Right renal pelvis (tissue), 4 donors: ENCODE results near the gene TANK. TPM values are rescaled to one million over a fixed set of nuclear protein-coding genes. Genes with fewer than 3 reads are reported as not detected.
A peak's percentile ranks its signal among the peaks of the same experiment; 100 is the strongest.

Source experiments
- DNase-seq, 4 donors: peaks; one replicate each; pipeline ENCODE4 v3.0.0-alpha.2; 2013; ENCODE audit warnings: low read depth in 4 of 4, low spot score in 3 of 4, missing footprints in 1 of 4
- polyA plus RNA-seq, 4 donors: library from polyadenylated mRNA; unstranded; fragments of 120-200 nt; gene quantifications; one replicate each; pipeline ENCODE4 v1.2.1, GENCODE V29; 2013; ENCODE audit not compliant: insufficient read length in 4 of 4

The TANK gene
- 10 to 100 TPM; 40.2 to 58.9 (median 52.3) TPM for polyA plus RNA-seq

GRCh38 chr2:161160226-161161073 is at the start of gene TANK:
Gene TANK (plus strand): TSS chr2:161160428. CDS start chr2:161179663, 19,235 bp downstream.
- peak; percentile 72 to 84 (median 76) for DNase-seq

DNA sequence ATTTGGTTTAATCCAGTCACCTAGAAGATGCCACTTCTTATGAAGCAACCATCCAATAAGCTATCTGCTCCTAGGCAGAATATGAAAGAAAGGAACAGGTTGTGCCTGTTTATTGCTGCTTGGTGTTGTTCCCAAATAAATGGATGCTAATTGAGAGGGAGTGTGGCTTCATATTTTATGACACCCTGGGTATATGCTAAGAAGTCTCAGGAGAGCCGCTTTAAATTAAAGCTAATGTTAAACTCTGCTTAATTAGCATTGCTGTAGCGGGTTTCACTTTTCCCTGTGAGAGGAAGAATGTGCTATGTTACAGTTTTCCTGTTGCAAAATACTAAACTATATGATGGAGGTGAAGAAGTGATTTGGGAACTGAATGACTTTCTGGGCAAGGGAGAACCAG is 48.7 kb upstream of the TANK start:
- DNase-seq, result no peak

DNA sequence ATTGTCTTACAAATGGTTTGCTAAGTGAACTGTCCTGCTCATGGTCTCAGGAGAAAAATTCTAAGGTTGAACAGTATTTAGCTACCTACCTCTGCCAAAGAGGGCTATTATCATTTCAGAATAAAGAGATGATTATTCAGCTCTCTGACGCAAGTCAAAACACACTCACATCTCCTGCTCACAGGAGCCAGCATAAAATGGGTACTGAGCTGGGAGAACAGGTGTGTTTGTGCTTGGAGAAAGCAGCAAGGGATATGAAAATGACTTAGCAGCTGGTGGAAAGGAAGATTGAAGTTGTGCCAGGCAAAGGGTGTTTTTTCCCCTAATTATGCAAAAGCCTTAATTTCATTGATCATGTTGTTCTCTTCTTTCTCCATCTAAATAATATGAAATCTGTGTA is 47.3 kb upstream of the TANK start:
- DNase-seq, result no peak

DNA sequence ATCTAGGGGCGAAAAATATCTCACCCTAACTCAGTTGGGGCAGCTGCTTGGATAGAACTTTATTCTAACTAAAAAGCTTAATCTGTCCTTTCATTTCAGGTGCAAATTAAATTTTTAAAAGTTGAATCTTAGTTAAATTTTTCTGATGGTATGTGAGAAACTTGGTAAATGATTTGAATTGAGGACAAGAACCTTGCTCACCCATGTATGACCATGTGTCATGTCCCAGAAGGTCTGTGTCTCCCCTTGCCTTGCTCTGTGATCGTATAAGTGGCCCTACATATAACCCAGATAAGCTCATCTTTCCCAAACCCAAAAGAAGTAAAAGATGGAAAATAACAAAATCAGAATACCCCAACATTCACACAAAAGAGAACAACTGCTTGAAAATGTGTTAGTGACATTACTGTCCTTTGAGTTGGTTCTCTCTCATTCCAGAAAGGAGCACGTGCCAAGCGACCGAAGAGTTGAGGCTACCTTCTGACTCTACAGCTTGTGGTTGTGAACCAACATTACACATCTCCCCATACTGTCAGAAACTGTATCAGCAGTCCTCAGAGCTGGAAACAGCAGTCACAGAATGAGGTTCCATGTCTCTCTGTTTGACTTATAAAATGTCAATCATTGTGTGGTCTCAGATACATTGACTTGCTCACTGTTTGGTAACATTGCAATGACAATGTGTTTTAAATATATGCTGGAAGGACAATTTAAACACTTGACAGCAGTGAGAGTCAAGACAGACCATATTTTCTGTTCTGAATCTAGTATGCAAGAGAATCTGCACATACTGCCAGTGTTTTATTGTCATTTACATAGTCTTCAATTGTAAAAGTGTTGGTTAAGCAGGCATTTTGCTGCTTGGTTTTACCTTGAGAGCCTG is 46.3 kb upstream of the TANK start:
- DNase-seq, result no peak

- no peak for DNase-seq
Observed at GRCh38 chr2:161115205-161115604, 45.0 kb upstream of the TANK start.

- no peak for DNase-seq
Observed at GRCh38 chr2:161115605-161116380, 44.4 kb upstream of the TANK start.

- DNase-seq, result no peak
Observed at GRCh38 chr2:161116509-161116908, 43.7 kb upstream of the TANK start.

DNA sequence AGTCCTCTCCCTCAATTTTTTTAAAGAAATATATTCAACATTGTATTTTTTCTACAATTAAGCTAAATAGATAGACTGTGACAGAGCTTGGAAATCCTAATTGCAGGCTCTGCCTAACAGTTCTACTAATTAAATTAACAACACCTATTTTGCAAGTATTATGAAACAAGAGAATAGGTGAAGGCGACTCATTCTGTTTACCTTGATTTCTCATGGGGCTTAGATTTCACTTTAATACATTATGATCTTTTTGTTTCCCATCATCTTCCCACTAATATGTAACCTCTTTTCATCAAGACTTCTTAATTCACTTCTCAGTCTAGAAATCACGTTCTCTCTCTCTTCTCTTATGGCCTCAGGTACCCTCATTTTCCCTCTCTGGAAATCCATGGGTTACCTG is 42.7 kb upstream of the TANK start:
- DNase-seq, result no peak

DNA sequence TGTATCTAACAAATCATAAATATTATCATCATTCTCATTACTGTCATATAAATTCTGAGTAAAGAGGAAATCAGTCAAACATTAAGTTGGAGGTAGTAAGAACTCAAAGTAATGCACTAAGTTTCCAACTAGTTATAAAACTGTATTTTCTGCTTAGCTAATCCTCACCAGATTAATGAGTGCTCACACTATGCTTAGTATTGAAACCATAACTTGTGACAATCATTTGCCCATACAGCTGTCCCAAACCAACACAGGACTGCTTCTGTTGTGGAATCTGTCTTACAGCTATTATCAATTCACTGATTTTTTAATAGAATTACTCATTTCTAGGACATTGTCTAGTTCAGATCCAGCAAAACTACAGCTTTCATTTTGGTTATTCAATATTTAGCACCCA is 41.5 kb upstream of the TANK start:
- DNase-seq, result no peak

DNA sequence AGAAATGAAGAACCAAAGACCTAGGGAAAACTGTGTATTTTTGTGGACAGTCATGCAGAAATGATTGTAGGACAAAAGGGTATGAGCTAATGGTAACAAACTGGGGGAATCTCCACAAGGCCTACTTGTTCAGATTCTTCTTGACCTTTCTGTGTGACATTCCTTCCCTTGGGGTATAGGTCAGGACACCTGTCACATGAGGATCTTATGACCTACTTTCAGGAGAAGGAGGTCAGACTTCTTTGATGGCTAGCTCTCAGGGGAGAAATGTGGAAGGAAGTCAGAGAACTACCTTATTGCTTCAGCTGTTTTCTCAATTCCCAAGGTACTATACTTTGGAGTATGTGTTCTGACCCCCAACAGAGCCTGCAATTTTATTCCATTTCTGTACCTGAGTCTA is 40.7 kb upstream of the TANK start:
- no peak for DNase-seq

GRCh38 chr2:161120775-161121174 is 39.5 kb upstream of the TANK start:
- no peak for DNase-seq

GRCh38 chr2:161121622-161122021 is 38.6 kb upstream of the TANK start:
- no peak for DNase-seq

- DNase-seq, result no peak
Observed at GRCh38 chr2:161122772-161123530, 37.3 kb upstream of the TANK start.

- DNase-seq, result no peak
Observed at GRCh38 chr2:161123531-161124030, 36.6 kb upstream of the TANK start.

- DNase-seq, result no peak
Observed at GRCh38 chr2:161124201-161124600, 36.0 kb upstream of the TANK start.

GRCh38 chr2:161128885-161129284 is 31.3 kb upstream of the TANK start:
- no peak for DNase-seq

- DNase-seq, result no peak
Observed at GRCh38 chr2:161130354-161130753, 29.9 kb upstream of the TANK start.

DNA sequence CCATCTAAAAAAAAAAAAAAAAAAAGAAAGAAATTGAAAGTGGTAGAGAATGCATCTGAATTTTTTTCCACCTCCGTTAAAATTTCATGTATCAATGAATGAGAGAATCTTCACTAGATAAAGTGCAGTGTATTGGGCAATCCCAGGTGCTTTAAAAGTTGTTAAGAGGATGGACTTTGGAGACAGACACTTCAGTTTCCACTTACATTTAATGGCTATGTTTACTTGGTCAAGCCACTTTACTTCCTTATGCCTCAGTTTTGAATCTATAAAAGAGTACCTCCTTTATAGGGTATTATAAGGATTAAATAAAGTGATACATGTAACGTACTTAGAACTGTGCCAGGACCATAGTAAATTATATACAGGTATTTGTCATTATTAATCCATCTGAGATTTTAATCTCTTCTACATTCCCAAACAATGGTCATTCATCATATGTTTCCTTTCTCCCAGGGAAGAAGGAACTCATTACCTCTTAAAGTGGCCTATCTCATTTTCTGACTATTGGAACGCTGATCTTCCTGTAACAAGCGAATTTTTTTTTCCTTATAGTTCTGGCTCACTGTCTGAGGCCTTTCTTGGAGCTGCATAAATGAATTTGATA is 29.1 kb upstream of the TANK start:
- DNase-seq, result no peak

GRCh38 chr2:161131804-161132203 is 28.4 kb upstream of the TANK start:
- DNase-seq, result no peak
